GM23248 (cell line): Measurements from ENCODE around the gene MSL1. TPM values are rescaled to one million over a fixed set of nuclear protein-coding genes. Genes with fewer than 3 reads are reported as not detected.

Source experiments
- DNase-seq: peaks from one replicate; pipeline ENCODE4 v3.0.0-alpha.2; 2015
- H2AFZ ChIP-seq: fragments of 200-600 bp; sonication (generic); 2 replicates; pipeline ENCODE4 v1.6.1; 2016; ENCODE audit warnings: antibody characterized with exemption
- H3F3A ChIP-seq: fragments of 200-600 bp; sonication (generic); 2 replicates; pipeline ENCODE4 v1.6.1; 2016; ENCODE audit warnings: mild to moderate bottlenecking, antibody characterized with exemption, mixed run types; ENCODE audit not compliant: insufficient read depth
- H3K27ac ChIP-seq: fragments of 200-600 bp; sonication (generic); 2 replicates; pipeline ENCODE4 v1.5.1; 2016; ENCODE audit warnings: mild to moderate bottlenecking
- H3K27me3 ChIP-seq: fragments of 200-600 bp; sonication (generic); replicated peaks from 2 replicates; pipeline ENCODE4 v1.6.1; 2016; ENCODE audit warnings: mild to moderate bottlenecking; ENCODE audit not compliant: insufficient read depth
- H3K36me3 ChIP-seq: fragments of 200-600 bp; sonication (generic); 2 replicates; pipeline ENCODE4 v1.6.1; 2016; ENCODE audit warnings: low read depth, mild to moderate bottlenecking
- H3K4me1 ChIP-seq: fragments of 200-600 bp; sonication (generic); 2 replicates; pipeline ENCODE4 v1.6.1; 2016; ENCODE audit warnings: mild to moderate bottlenecking; ENCODE audit not compliant: insufficient read depth
- H3K4me2 ChIP-seq: fragments of 200-600 bp; sonication (generic); one replicate; pipeline ENCODE4 v1.6.1; 2016; ENCODE audit warnings: mild to moderate bottlenecking; ENCODE audit not compliant: unreplicated experiment
- H3K4me3 ChIP-seq: fragments of 200-600 bp; sonication (generic); 2 replicates; pipeline ENCODE4 v1.5.1; 2016; ENCODE audit warnings: mild to moderate bottlenecking
- H3K79me2 ChIP-seq: fragments of 200-600 bp; sonication (generic); 2 replicates; pipeline ENCODE4 v1.6.1; 2016; ENCODE audit warnings: mild to moderate bottlenecking; ENCODE audit not compliant: insufficient read depth
- H3K9ac ChIP-seq: fragments of 200-600 bp; sonication (generic); 2 replicates; pipeline ENCODE4 v1.6.1; 2016; ENCODE audit warnings: mild to moderate bottlenecking
- H3K9me2 ChIP-seq: fragments of 200-600 bp; sonication (generic); 2 replicates; pipeline ENCODE4 v1.6.1; 2016; ENCODE audit warnings: mixed run types, mild to moderate bottlenecking, moderate library complexity; ENCODE audit not compliant: insufficient read depth
- H3K9me3 ChIP-seq: fragments of 200-600 bp; sonication (generic); one replicate; pipeline ENCODE4 v1.6.1; 2017; ENCODE audit warnings: low read depth
- H4K20me1 ChIP-seq: fragments of 200-600 bp; sonication (generic); 2 replicates; pipeline ENCODE4 v1.6.0; 2016; ENCODE audit not compliant: insufficient read depth
- EZH2 ChIP-seq: fragments of 200-600 bp; sonication (generic); IDR thresholded peaks from 2 replicates; pipeline ENCODE4 v1.6.1; 2018; ENCODE audit warnings: antibody characterized with exemption, mild to moderate bottlenecking; ENCODE audit not compliant: insufficient read depth, poor library complexity, severe bottlenecking
- EZH2phosphoT487 ChIP-seq: fragments of 200-600 bp; sonication (generic); IDR thresholded peaks from 2 replicates; pipeline ENCODE4 v1.6.1; 2018; ENCODE audit warnings: antibody characterized with exemption, moderate library complexity, mild to moderate bottlenecking, low read depth; ENCODE audit not compliant: insufficient read depth
- WGBS, 2 experiments: methylation state at CpG; one replicate each; pipeline ENCODE4 v1.1.6; 2015 to 2017; ENCODE audit warnings: low lambda C conversion rate in 2 of 2, low coverage in 1 of 2; ENCODE audit errors: missing lambda C conversion rate in 2 of 2; 5-methylcytosine and 5-hydroxymethylcytosine counted together
- in situ Hi-C: fragments of 300-500 bp; cut with MboI; formaldehyde crosslinking; loops from 2 replicates; pipeline ENCODE4 v1.15.0; 2020
- microRNA-seq: library from miRNA; unstranded; fragments of <30 nt; microRNA quantifications from one replicate; pipeline ENCODE4, GENCODE V29; 2016; ENCODE audit warnings: borderline number of aligned reads
- polyA plus RNA-seq: library from polyadenylated mRNA; unstranded; fragments of >200 nt; fragmentation: Nextera tagmentation; extraction: Ambion mirVana; gene quantifications from 2 replicates; pipeline ENCODE4 v1.2.1, GENCODE V29; 2016
- total RNA-seq: library from RNA; depleted of rRNA; stranded (reverse); fragments of >200 nt; shearing (Covaris generic); gene quantifications from 2 replicates; pipeline ENCODE4 v1.2.3, GENCODE V29; 2014; rRNA removed

Gene MSL1
- total and polyA plus RNA-seq, 2 experiments from 2014 or later: 8.9 to 45.3 TPM

GRCh38 chr17:40181205-40181604, 59.4 kb downstream of the MSL1 start:
- no peak for TF ChIP-seq EZH2phosphoT487
- TF ChIP-seq EZH2: no peak
- Histone ChIP-seq H3K4me3 (no peak overlapping the region), H3K9ac (no peak overlapping the region), H3K4me1 (peaks cover 23% of the 10 kb centered on the region), H3K79me2 (no peaks in the 10 kb centered on the region), H3K36me3 (no peaks in the 10 kb centered on the region), H3K9me2 (no peaks in the 10 kb centered on the region), H4K20me1 (no peaks in the 10 kb centered on the region), H3F3A (peaks cover 19% of the 10 kb centered on the region), H3K27ac (no peak overlapping the region), H3K9me3 (no peaks in the 10 kb centered on the region), H3K4me2 (no peak overlapping the region), H3K27me3 (no peaks in the 10 kb centered on the region), H2AFZ (no peak overlapping the region)
- WGBS, 2 experiments: 81 to 85% methylated on average over 8 of the region's 8 CpGs
- in situ Hi-C loops: no loop called here
- no peak for DNase-seq

DNA sequence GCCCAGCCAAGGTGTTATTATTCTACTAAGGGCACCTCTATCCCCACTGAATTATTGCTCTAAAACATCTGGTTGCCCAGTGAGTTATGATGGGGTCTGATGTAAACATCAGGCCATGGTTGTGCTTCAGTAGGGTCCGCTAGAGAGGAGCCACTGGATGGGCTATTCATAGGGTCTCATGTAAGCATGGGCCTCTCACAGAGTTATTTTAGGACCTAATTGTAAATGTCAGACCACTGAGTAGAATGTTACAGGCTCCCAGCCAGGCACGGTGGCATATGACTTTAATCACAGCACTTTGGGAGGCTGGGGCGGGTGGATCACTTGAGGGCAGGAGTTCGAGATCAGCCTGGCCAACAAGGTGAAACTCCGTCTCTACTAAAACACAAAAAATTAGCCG, 60.8 kb downstream of the MSL1 start:
- Histone ChIP-seq H3K9me2 (no peaks in the 10 kb centered on the region), H3K79me2 (no peaks in the 10 kb centered on the region), H2AFZ (no peak overlapping the region), H3K4me2 (no peak overlapping the region), H3K9me3 (no peaks in the 10 kb centered on the region), H3K9ac (no peak overlapping the region), H4K20me1 (no peaks in the 10 kb centered on the region), H3K4me3 (no peak overlapping the region), H3K36me3 (no peaks in the 10 kb centered on the region), H3K27me3 (no peaks in the 10 kb centered on the region), H3K27ac (no peak overlapping the region), H3F3A (peaks cover 17% of the 10 kb centered on the region), H3K4me1 (peaks cover 19% of the 10 kb centered on the region)
- WGBS, 2 experiments: 82 to 90% methylated on average over 6 of the region's 6 CpGs
- in situ Hi-C loops: no loop called here
- no peak for DNase-seq
- TF ChIP-seq EZH2phosphoT487: no peak
- no peak for TF ChIP-seq EZH2

Small RNA genes within 50 kb of the gene (microRNA-seq; reads per million reads assigned to microRNA genes)
- gene MIR6866: 2.0 reads per million

Other genes starting within 250 kb of the MSL1 start
- gene GSDMB, start 203.3 kb upstream of the MSL1 start, total RNA-seq: 2.1 and 2.5 TPM in 2 replicates
- gene GSDMB, start 203.3 kb upstream of the MSL1 start, polyA plus RNA-seq: 1.8 TPM in 2 replicates
- 60.4 and 66.0 TPM in 2 replicates for gene ORMDL3, start 194.4 kb upstream of the MSL1 start, total RNA-seq
- 12.0 and 13.2 TPM in 2 replicates for gene ORMDL3, start 194.4 kb upstream of the MSL1 start, polyA plus RNA-seq
- gene LRRC3C, start 194.2 kb upstream of the MSL1 start, total RNA-seq: not detected in 2 replicates
- gene LRRC3C, start 194.2 kb upstream of the MSL1 start, polyA plus RNA-seq: not detected in 2 replicates
- not detected in 2 replicates for gene GSDMA, start 159.0 kb upstream of the MSL1 start, total RNA-seq
- gene GSDMA, start 159.0 kb upstream of the MSL1 start, polyA plus RNA-seq: 0.09 and 0.21 TPM in 2 replicates
- 103 and 116 TPM in 2 replicates for gene PSMD3, start 141.2 kb upstream of the MSL1 start, total RNA-seq
- gene PSMD3, start 141.2 kb upstream of the MSL1 start, polyA plus RNA-seq: 102 and 106 TPM in 2 replicates
- not detected in 2 replicates for gene CSF3, start 106.5 kb upstream of the MSL1 start, total RNA-seq
- gene CSF3, start 106.5 kb upstream of the MSL1 start, polyA plus RNA-seq: 0.13 TPM in 1 of 2 replicates, not detected in the other
- gene MED24, start 67.6 kb upstream of the MSL1 start, total RNA-seq: 35.3 and 37.3 TPM in 2 replicates
- 33.6 and 35.2 TPM in 2 replicates for gene MED24, start 67.6 kb upstream of the MSL1 start, polyA plus RNA-seq
- gene THRA, start 59.0 kb upstream of the MSL1 start, total RNA-seq: 33.3 and 36.2 TPM in 2 replicates
- gene THRA, start 59.0 kb upstream of the MSL1 start, polyA plus RNA-seq: 15.8 and 16.4 TPM in 2 replicates
- 0.76 and 2.4 TPM in 2 replicates for gene NR1D1, start 21.4 kb upstream of the MSL1 start, total RNA-seq
- gene NR1D1, start 21.4 kb upstream of the MSL1 start, polyA plus RNA-seq: 4.6 and 5.4 TPM in 2 replicates
- 28.7 and 49.3 TPM in 2 replicates for gene CASC3, start 18.6 kb downstream of the MSL1 start, total RNA-seq
- gene CASC3, start 18.6 kb downstream of the MSL1 start, polyA plus RNA-seq: 37.1 and 39.1 TPM in 2 replicates
- gene RAPGEFL1, start 55.5 kb downstream of the MSL1 start, total RNA-seq: 0.51 and 0.76 TPM in 2 replicates
- gene RAPGEFL1, start 55.5 kb downstream of the MSL1 start, polyA plus RNA-seq: 0.77 and 0.96 TPM in 2 replicates
- 5.9 and 6.2 TPM in 2 replicates for gene WIPF2, start 97.3 kb downstream of the MSL1 start, total RNA-seq
- 20.5 and 21.5 TPM in 2 replicates for gene WIPF2, start 97.3 kb downstream of the MSL1 start, polyA plus RNA-seq
- gene CDC6, start 165.9 kb downstream of the MSL1 start, total RNA-seq: 12.4 and 13.4 TPM in 2 replicates
- 8.8 and 9.8 TPM in 2 replicates for gene CDC6, start 165.9 kb downstream of the MSL1 start, polyA plus RNA-seq
- gene RARA, start 187.2 kb downstream of the MSL1 start, total RNA-seq: 32.2 and 38.9 TPM in 2 replicates
- gene RARA, start 187.2 kb downstream of the MSL1 start, polyA plus RNA-seq: 23.7 and 24.5 TPM in 2 replicates
- 1.2 TPM in 1 of 2 replicates, not detected in the other for gene GJD3, start 242.8 kb downstream of the MSL1 start, total RNA-seq
- gene GJD3, start 242.8 kb downstream of the MSL1 start, polyA plus RNA-seq: 1.3 and 2.0 TPM in 2 replicates